Lower leg skin (tissue), 3 donors: Measurements from ENCODE around the gene FIS1.

Source experiments
- CTCF ChIP-seq, 3 donors: fragments of 450-650 bp; IDR thresholded peaks; one replicate each; pipeline ENCODE4 v1.5.1; 2016; ENCODE audit warnings: antibody characterized with exemption in 3 of 3, mild to moderate bottlenecking in 3 of 3, moderate library complexity in 2 of 3
- POLR2A ChIP-seq, 2 donors: fragments of 450-650 bp; IDR thresholded peaks; one replicate each; pipeline ENCODE4 v1.6.1; 2016 to 2017; ENCODE audit warnings: antibody characterized with exemption in 2 of 2, mild to moderate bottlenecking in 1 of 2, moderate library complexity in 1 of 2

DNA sequence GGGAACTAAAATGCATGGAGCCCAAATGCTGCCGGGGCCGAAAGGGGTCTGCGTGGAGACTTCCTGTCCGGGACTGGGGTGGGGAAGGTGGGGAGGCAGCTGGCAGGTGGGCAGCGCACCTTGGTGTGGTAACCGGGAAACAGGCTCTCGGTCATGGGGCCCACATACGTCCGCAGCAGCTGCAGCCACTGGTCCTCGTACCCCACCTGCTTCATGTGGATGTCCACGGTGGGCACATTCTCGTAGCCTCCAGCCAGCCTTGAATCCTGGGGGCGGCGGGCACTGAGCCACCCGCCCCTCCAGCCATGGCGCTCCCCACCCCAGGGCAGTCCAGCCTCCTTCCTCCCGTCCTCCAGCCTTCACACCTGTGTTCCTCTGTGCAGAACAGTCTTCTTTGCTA lies 37.4 kb downstream of the FIS1 start:
- TF ChIP-seq CTCF (IDR thresholded peaks at IDR 0.05), result no peak
- no peak for TF ChIP-seq POLR2A (IDR thresholded peaks at IDR 0.05)
